ENCODE data around the gene RBBP7.
"Not testable (repeated sequence)": the region's sequence is repeated elsewhere in the genome, so short reads cannot be mapped to it uniquely, and the experiment has no call there.

RBBP7 gene

GRCh38 chrX:16867947-16868346 is 2.2 kb downstream of the RBBP7 start:
- DNase-seq (ENCODE audit: low read depth in 2 of 2), result no peak

GRCh38 chrX:16862829-16863228 is 7.3 kb downstream of the RBBP7 start:
- no peak for DNase-seq (ENCODE audit: low read depth in 2 of 2)

GRCh38 chrX:16856744-16857143 is 13.4 kb downstream of the RBBP7 start:
- DNase-seq (ENCODE audit: low read depth in 2 of 2), result no peak

DNA sequence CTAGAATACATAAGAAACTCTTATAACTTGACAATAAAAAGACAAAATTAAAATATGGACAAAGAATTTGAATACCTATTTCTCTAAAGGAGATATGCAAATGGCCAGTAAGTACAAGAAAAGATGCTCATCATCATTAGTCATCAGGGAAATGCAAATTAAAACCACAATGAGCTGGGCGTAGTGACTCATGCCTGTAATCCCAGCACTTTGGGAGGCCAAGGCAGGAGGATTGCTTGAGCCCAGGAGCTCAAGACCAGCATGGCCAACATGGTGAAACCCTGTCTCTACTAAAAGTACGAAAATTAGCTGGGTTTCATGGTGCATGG is 14.1 kb downstream of the RBBP7 start:
- not testable (repeated sequence) for DNase-seq (ENCODE audit: low read depth in 2 of 2)

GRCh38 chrX:16855363-16856075 is 14.6 kb downstream of the RBBP7 start:
- no peak for DNase-seq (ENCODE audit: low read depth in 2 of 2)

- no peak for DNase-seq (ENCODE audit: low read depth in 2 of 2)
Measured at GRCh38 chrX:16853537-16853936, 16.6 kb downstream of the RBBP7 start.

- no peak for DNase-seq (ENCODE audit: low read depth in 2 of 2)
Measured at GRCh38 chrX:16852617-16853179, 17.5 kb downstream of the RBBP7 start.

DNA sequence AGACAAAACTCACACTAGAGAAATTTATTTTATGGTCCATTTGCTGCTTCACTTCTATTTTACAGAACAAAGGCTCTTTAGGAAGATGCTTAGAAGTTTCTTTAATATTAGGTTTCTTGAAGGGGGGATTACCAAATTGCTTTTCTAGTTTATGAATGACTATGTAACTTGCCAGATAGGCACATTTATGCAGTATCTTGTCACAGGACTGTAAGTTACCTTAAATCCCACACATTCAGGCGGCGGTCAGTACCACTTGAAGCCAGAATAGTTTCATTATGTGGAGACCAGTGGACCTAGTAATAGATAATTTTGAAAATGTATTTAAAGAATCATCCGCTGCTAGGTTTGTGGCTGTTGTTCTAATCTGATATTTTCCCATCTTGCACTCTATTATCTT is 18.3 kb downstream of the RBBP7 start:
- DNase-seq (ENCODE audit: low read depth in 2 of 2), result no peak

DNA sequence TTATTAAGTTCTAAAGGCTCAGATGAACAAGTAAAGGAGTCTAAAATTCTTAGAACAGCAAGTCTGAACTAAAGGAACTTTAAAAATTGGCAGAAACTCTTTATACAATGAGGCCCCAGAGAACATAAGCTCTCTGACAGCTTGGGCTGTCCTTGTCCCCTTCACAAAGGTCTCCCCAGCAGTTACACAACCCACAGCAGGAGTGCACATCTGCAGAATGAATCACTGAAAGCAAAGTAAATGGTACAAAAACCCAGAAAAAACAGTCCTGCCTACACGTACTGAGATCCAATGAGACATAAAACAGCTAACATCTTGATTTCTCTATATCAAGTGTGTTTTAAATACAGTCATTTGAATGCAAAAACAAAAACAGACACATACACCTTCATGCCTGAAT is 18.7 kb downstream of the RBBP7 start:
- DNase-seq (ENCODE audit: low read depth in 2 of 2), result no peak

- no peak for DNase-seq (ENCODE audit: low read depth in 2 of 2)
Measured at GRCh38 chrX:16848541-16848940, 21.6 kb downstream of the RBBP7 start.

DNA sequence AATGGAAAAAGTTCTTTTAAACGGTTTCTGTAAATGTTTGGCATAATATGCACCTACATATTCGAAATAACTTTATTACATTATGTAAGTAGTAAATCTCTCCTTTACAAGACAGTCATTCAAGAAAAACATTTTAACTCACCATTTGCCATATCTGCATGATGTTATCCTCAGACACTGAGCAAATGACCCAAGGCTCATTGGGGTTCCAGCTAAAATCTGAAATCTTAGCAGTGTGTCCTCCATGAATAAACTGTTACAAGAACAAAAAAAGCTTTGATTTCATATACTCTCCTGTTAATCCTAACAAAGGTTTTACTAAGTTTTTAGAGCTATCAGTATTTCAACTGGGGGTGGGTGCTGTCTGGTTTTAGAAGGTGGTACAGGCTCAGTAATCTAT is 24.5 kb downstream of the RBBP7 start:
- no peak for DNase-seq (ENCODE audit: low read depth in 2 of 2)

DNA sequence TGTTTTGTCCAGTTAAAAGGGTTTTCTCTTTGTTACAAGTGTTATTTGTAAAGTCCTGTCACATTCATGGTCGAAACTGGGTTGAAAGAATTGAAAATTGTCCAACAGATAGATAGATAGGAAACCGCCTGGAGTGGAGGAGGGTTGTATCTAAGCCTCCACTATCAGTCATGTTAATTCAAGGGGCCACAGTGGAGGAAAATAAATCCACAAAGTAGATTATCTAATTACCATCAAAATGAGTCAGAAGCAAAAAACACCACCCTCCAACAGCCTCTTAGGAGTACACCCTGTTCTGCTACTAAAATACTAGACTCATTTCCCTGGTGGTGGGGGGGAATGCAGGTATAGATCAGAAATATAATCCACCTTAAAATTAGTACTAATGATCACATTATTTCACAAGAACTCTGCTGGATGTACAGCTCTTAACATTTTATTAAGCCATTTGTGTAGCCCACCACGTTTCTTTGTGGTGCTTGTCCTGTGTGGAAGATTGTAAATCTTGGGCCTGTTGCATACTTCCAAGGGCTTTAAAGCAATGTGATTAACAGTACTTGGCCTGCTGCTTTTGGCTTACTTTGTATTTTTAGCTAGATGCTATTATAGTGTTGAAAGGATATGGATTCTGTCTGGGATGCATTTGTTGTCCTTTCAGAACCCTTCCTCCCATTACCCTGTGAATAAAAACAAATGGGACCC is 26.8 kb downstream of the RBBP7 start:
- DNase-seq (ENCODE audit: low read depth in 2 of 2), result no peak

GRCh38 chrX:16842684-16843083 is 27.5 kb downstream of the RBBP7 start:
- no peak for DNase-seq (ENCODE audit: low read depth in 2 of 2)

DNA sequence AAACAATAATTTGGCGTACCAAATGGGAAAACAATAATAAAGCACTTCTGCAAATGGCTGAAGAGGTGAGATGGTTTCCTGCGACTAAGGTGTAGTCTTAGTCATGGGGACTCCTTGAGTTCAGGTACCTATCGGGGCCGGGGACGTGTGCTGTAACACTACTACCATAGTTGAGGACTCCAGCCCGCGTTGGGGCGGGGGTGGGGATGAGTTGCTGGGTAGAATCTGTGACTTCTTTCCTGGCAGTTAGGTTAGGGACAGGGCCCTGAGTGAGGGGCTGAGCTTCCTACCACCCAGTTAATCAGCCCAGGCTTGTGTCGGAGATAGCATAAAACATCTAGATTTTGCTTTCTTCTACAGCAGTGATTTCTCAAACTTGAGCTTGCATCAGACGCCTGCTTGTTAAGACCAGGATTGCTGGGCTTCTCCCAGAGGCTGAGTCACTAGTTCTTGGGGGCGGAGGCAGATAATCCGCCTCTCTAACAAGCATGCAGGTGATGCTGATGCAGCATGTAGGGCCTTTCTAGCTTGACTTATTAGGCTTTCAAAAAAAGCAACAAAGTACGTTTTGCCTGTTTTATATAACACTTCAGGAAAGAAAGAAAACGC is 30.2 kb downstream of the RBBP7 start:
- DNase-seq (ENCODE audit: low read depth in 2 of 2), result no peak

DNA sequence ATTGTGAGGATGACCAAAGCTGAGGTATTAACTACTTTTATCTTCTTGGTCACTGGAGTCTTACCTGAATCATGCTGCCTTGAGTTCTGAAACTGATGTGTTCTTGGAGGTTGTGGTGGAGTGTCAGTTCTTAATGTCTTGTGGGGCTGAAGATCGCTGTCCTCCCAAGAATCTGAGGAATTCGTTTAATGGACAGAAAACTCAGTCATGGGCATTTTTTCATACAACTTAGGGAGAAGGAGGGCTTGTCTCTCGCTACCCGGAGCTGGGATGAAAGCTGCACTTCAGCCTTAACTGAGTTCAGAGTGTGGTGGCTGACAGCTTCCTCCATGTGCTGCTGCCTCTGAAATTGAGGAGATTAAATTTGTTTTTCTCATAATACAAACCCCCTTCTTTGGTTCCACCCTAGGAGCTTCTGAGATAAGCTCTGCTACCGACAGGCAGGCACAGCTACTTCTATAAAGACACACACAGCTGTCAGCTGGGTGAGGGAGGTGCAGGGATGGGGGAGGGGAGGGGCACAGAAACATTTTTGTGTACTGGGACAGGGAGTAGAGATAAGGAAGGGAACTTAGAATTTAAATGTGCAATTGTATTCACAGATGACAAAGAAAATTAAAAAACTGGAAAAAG is 30.8 kb downstream of the RBBP7 start:
- DNase-seq (ENCODE audit: low read depth in 2 of 2), result no peak

- DNase-seq (ENCODE audit: low read depth in 2 of 2), result no peak
Measured at GRCh38 chrX:16838202-16839066, 31.7 kb downstream of the RBBP7 start.

DNA sequence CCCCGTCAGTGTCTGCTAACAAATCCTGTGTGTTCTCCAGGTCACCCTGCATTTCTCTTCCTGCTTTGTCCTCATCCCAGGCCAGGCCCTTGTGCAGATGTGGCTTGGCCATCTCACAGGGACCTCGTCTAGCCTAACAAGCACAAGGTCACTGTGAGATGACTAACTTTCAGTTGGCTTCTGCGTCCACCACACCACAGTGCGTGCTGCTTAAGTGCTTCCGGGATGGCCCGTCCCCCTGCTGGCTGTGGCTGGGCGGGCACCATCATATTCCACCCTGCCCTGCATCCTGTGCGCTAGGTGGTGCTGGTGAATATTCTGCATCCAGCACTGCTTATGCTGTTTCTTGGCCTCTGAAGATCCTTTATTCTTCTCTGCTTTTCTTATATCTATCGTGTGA is 33.8 kb downstream of the RBBP7 start:
- DNase-seq (ENCODE audit: low read depth in 2 of 2), result no peak

DNA sequence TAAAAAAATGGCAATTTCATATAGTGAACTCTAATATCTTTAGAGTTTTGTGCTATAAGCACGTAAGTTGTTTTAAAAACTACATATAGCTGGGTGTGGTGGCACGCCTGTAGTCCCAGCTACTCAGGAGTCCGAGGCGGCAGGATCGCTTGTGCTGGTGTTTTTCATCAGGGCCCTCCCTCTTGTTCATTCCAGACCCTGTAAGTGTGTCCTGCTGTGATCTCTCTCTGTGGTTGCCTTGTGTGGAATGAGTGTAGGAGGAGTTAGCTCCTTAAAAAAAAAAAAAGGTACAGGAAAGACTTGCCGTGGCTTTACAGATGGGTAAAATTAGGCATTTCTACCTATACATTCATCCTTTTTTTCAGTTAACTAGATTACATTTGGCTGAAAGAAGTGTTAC is 35.4 kb downstream of the RBBP7 start:
- DNase-seq (ENCODE audit: low read depth in 2 of 2), result no peak

DNA sequence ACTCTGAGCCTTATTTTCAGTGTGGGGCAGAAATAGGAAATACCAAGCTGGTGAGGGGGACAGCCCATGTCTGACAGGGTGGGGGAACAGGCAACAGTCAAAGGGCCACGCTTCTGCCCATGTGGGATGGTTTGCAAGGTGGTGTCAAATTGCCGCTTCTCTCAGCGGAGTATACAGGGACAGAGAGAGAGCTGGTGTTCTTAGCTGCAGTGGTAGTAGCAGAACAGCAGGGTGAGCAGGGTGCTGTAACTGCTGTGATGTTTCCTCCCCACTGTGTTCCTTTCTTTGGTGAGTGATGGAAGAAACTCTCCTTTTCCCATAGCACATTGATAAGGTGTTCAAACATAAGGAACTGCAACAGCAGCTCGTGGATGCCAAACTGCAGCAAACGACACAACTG is 37.9 kb downstream of the RBBP7 start:
- DNase-seq (ENCODE audit: low read depth in 2 of 2), result no peak

GRCh38 chrX:16828124-16828908 is 41.8 kb downstream of the RBBP7 start:
- DNase-seq (ENCODE audit: low read depth in 2 of 2), result no peak

DNA sequence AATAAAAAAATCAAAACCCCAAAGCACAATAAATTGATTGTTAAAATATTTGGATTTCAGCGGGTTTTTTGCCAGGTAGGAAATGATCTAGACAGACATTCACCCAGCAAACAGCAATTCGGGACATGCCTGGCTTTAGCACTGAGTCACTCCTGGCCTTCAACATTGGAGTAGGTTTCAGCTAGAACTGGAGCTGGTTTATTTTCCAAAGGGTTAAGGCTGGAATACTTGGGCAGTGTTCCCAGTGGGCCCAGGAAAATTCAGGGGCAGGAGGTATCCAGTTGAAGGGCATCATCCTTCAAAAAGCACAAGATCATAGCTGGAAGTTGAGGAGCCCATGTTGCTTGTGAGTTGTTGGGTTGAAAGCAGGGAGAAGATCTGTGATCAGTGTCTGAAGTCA is 42.9 kb downstream of the RBBP7 start:
- DNase-seq (ENCODE audit: low read depth in 2 of 2), result no peak

Measured in stimulated activated CD4-positive, alpha-beta T cell treated with anti-CD3 and anti-CD28 coated beads, Interleukin-1b, Interleukin-23, amount 100 ng/mL, for 4 hours (primary cell).